Astrocyte (in vitro differentiated cells and primary cell): ENCODE measurements around the gene RTN1.

Experiments used
- EZH2 ChIP-seq: IDR thresholded peaks from 2 replicates; pipeline ENCODE4 v1.6.1; 2012; ENCODE audit warnings: mild to moderate bottlenecking, low read length, inconsistent platforms; ENCODE audit not compliant: insufficient read depth
- TF ChIP-seq, protein P1 (sequence below): IDR thresholded peaks from 2 replicates; pipeline ENCODE4 v1.5.1; 2011; ENCODE audit warnings: low read depth, mild to moderate bottlenecking, inconsistent platforms, low read length, moderate library complexity; ENCODE audit not compliant: insufficient read depth

DNA sequence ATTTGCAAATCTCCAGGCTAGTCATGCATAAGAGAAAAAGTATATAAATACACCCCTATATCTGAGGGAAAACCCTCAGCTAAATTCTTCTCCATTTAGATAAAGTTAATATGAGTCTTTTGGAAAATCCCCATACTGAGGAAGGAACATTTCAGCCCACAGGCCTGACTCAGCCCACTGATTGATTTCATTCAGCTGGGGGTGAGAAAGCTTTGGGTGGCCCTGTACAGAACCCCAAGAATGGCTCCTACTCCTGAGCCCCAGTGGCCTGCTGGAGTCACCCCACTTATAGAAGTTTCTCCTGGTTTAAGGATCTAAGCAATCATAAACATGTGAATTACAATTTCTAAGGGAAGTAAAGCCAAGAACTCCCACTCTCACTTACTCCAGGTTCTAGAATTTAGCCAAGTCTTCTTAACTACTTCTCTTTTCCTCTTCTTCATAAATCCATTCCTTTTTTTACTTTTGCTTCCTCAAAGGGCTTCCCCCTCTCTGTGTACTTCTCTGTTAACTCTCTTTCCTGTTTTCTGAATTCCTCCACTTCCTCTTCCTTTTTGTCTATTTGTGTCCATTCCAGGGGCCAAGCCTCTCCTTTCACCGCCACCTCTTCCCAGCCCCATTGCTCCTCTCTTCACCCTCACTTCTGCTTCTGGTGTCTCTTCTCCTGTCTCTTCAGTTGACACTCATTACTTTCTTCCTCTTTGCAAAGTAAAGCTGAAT, 21.0 kb downstream of the RTN1 start:
- TF ChIP-seq, protein P1, sequence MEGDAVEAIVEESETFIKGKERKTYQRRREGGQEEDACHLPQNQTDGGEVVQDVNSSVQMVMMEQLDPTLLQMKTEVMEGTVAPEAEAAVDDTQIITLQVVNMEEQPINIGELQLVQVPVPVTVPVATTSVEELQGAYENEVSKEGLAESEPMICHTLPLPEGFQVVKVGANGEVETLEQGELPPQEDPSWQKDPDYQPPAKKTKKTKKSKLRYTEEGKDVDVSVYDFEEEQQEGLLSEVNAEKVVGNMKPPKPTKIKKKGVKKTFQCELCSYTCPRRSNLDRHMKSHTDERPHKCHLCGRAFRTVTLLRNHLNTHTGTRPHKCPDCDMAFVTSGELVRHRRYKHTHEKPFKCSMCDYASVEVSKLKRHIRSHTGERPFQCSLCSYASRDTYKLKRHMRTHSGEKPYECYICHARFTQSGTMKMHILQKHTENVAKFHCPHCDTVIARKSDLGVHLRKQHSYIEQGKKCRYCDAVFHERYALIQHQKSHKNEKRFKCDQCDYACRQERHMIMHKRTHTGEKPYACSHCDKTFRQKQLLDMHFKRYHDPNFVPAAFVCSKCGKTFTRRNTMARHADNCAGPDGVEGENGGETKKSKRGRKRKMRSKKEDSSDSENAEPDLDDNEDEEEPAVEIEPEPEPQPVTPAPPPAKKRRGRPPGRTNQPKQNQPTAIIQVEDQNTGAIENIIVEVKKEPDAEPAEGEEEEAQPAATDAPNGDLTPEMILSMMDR: no peak
- no peak for TF ChIP-seq EZH2
